Lower leg skin (tissue), 4 donors: Measurements from ENCODE around the gene TMEM17. TPM values are rescaled to one million over a fixed set of nuclear protein-coding genes. Genes with fewer than 3 reads are reported as not detected.
"Not testable (repeated sequence)": the region's sequence is repeated elsewhere in the genome, so short reads cannot be mapped to it uniquely, and the experiment has no call there.

Experiments
- DNase-seq, 2 donors: peaks; one replicate each; pipeline ENCODE4 v3.0.0-alpha.2; 2019; ENCODE audit warnings: low spot score in 2 of 2
- H3K4me3 ChIP-seq: fragments of 200-600 bp; sonication (generic); 2 replicates; pipeline ENCODE4 v1.5.1; 2017; ENCODE audit warnings: mild to moderate bottlenecking, low read depth; ENCODE audit not compliant: poor library complexity, severe bottlenecking
- CTCF ChIP-seq, 3 donors: fragments of 450-650 bp; IDR thresholded peaks; one replicate each; pipeline ENCODE4 v1.5.1; 2016; ENCODE audit warnings: antibody characterized with exemption in 3 of 3, mild to moderate bottlenecking in 3 of 3, moderate library complexity in 2 of 3
- POLR2A ChIP-seq, 2 donors: fragments of 450-650 bp; IDR thresholded peaks; one replicate each; pipeline ENCODE4 v1.6.1; 2016 to 2017; ENCODE audit warnings: antibody characterized with exemption in 2 of 2, mild to moderate bottlenecking in 1 of 2, moderate library complexity in 1 of 2
- WGBS, 2 donors: methylation state at CpG; one replicate each; pipeline ENCODE4 v1.1.5; 2018; 5-methylcytosine and 5-hydroxymethylcytosine counted together
- intact Hi-C: fragments of 100-400 bp; cut with DNase I; formaldehyde crosslinking; loops from one replicate; pipeline ENCODE4 v1.15.0; 2023; ENCODE audit warnings: low total_unique reads
- total RNA-seq, 4 donors: library from RNA; depleted of rRNA; stranded (reverse); fragments of >200 nt; gene quantifications; one replicate each; pipeline ENCODE4 v1.1.0, GENCODE V29; 2016

The TMEM17 gene
- total RNA-seq, 4 donors from 2014 or later, result 0.80 to 8.6 (median 1.9) TPM

GRCh38 chr2:62524293-62524941 lies 18.4 kb upstream of the TMEM17 start:
- no peak for TF ChIP-seq POLR2A (IDR thresholded peaks at IDR 0.05)
- TF ChIP-seq CTCF (IDR thresholded peaks at IDR 0.05), result no peak
- DNase-seq, result no peak
- intact Hi-C loops, result no loop called here
- no peak overlapping the region for H3K4me3 ChIP-seq
- 78 to 92% methylated on average over 5 of the region's 5 CpGs for WGBS, 2 donors

GRCh38 chr2:62521061-62521460 lies 15.1 kb upstream of the TMEM17 start:
- H3K4me3 ChIP-seq, DNase-seq, intact Hi-C loops: not testable (repeated sequence)
- 89 to 91% methylated on average over 14 of the region's 14 CpGs for WGBS, 2 donors

GRCh38 chr2:62512384-62512783 lies 6.4 kb upstream of the TMEM17 start:
- intact Hi-C loops, result no loop called here
- no peak overlapping the region for H3K4me3 ChIP-seq
- TF ChIP-seq POLR2A (IDR thresholded peaks at IDR 0.05) (no peak), CTCF (IDR thresholded peaks at IDR 0.05) (no peak)
- no peak for DNase-seq
- 81 to 84% methylated on average over 4 of the region's 4 CpGs for WGBS, 2 donors

- no peak overlapping the region for H3K4me3 ChIP-seq
- TF ChIP-seq CTCF (IDR thresholded peaks at IDR 0.05) (no peak), POLR2A (IDR thresholded peaks at IDR 0.05) (no peak)
- intact Hi-C loops, result no loop called here
- WGBS, 2 donors, result 43 to 66% methylated on average over 6 of the region's 6 CpGs
- no peak for DNase-seq
Measured at GRCh38 chr2:62511636-62512035, 5.6 kb upstream of the TMEM17 start.

GRCh38 chr2:62506421-62506750 lies 391 bp upstream of the TMEM17 start:
- 0% methylated on average over 3 of the region's 3 CpGs for WGBS, 2 donors
- H3K4me3 ChIP-seq, result peak overlapping the region; percentile 48
- intact Hi-C loops, result no loop called here

GRCh38 chr2:62505109-62505749 lies 766 bp downstream of the TMEM17 start:
- 6 to 8% methylated on average over 17 to 18 of the region's 18 CpGs for WGBS, 2 donors
- no peak for DNase-seq
- intact Hi-C loops, result no loop called here
- TF ChIP-seq CTCF (IDR thresholded peaks at IDR 0.05), result no peak
- TF ChIP-seq POLR2A (IDR thresholded peaks at IDR 0.05), result no peak
- H3K4me3 ChIP-seq, result peak overlapping the region; percentile 48

More at GRCh38 chr2:62506421-62506750, 391 bp upstream of the TMEM17 start:
- TF ChIP-seq CTCF (IDR thresholded peaks at IDR 0.05) (no peak), POLR2A (IDR thresholded peaks at IDR 0.05) (no peak)
- DNase-seq, result no peak
